ENCODE results near the gene EPHA2.
"Not testable (repeated sequence)": the region's sequence is repeated elsewhere in the genome, so short reads cannot be mapped to it uniquely, and the experiment has no call there.

The EPHA2 gene

GRCh38 chr1:16165073-16165364, 9.2 kb upstream of the EPHA2 start:
- H3K36me3 ChIP-seq (ENCODE audit: control insufficient read depth, insufficient read depth, low read length) = no peaks in the 10 kb centered on the region
- H3K27ac ChIP-seq (ENCODE audit: low read depth, low read length) = no peak overlapping the region
- H3K4me1 ChIP-seq (ENCODE audit: control insufficient read depth, insufficient read depth, low read length) = peaks cover 54% of the 10 kb centered on the region
- no peaks in the 10 kb centered on the region for H3K27me3 ChIP-seq (ENCODE audit: control insufficient read depth, insufficient read depth, low read length)
- no peaks in the 10 kb centered on the region for H3K9me3 ChIP-seq (ENCODE audit: control insufficient read depth, insufficient read depth, low read depth, low read length)
- no peak overlapping the region for H3K4me3 ChIP-seq (ENCODE audit: low read depth, low read length)
- no peak overlapping the region for H3K9ac ChIP-seq (ENCODE audit: low read length)

- H3K9me3 ChIP-seq (ENCODE audit: control insufficient read depth, insufficient read depth, low read depth, low read length) = no peaks in the 10 kb centered on the region
- peaks cover 54% of the 10 kb centered on the region for H3K4me1 ChIP-seq (ENCODE audit: control insufficient read depth, insufficient read depth, low read length)
- H3K9ac ChIP-seq (ENCODE audit: low read length) = peak overlapping the region; percentile 10
- no peak overlapping the region for H3K4me3 ChIP-seq (ENCODE audit: low read depth, low read length)
- no peaks in the 10 kb centered on the region for H3K36me3 ChIP-seq (ENCODE audit: control insufficient read depth, insufficient read depth, low read length)
- no peaks in the 10 kb centered on the region for H3K27me3 ChIP-seq (ENCODE audit: control insufficient read depth, insufficient read depth, low read length)
- no peak overlapping the region for H3K27ac ChIP-seq (ENCODE audit: low read depth, low read length)
These were observed 8.6 kb upstream of the EPHA2 start for GRCh38 chr1:16164213-16165072.

GRCh38 chr1:16163608-16164212, 7.8 kb upstream of the EPHA2 start:
- not testable (repeated sequence) for H3K4me3 ChIP-seq (ENCODE audit: low read depth, low read length); H3K9me3 ChIP-seq (ENCODE audit: control insufficient read depth, insufficient read depth, low read depth, low read length); H3K36me3 ChIP-seq (ENCODE audit: control insufficient read depth, insufficient read depth, low read length); H3K27ac ChIP-seq (ENCODE audit: low read depth, low read length); H3K27me3 ChIP-seq (ENCODE audit: control insufficient read depth, insufficient read depth, low read length)
- Histone ChIP-seq H3K4me1 (ENCODE audit: control insufficient read depth, insufficient read depth, low read length) (peaks cover 46% of the 10 kb centered on the region), H3K9ac (ENCODE audit: low read length) (peak overlapping the region; percentile 10)

- Histone ChIP-seq H3K4me3 (ENCODE audit: low read depth, low read length) (peak overlapping the region; percentile 54), H3K9ac (ENCODE audit: low read length) (peak overlapping the region; percentile 48), H3K9me3 (ENCODE audit: control insufficient read depth, insufficient read depth, low read depth, low read length) (no peaks in the 10 kb centered on the region), H3K27ac (ENCODE audit: low read depth, low read length) (peak overlapping the region; percentile 58; the same call in 1 of the 2 replicates), H3K4me1 (ENCODE audit: control insufficient read depth, insufficient read depth, low read length) (peaks cover 39% of the 10 kb centered on the region), H3K36me3 (ENCODE audit: control insufficient read depth, insufficient read depth, low read length) (no peaks in the 10 kb centered on the region), H3K27me3 (ENCODE audit: control insufficient read depth, insufficient read depth, low read length) (no peaks in the 10 kb centered on the region)
These were observed 6.4 kb upstream of the EPHA2 start for GRCh38 chr1:16162163-16162822.

GRCh38 chr1:16161717-16162116, 5.8 kb upstream of the EPHA2 start:
- peak overlapping the region; percentile 58; the same call in 1 of the 2 replicates for H3K27ac ChIP-seq (ENCODE audit: low read depth, low read length)
- peaks cover 45% of the 10 kb centered on the region for H3K4me1 ChIP-seq (ENCODE audit: control insufficient read depth, insufficient read depth, low read length)
- peaks cover under 1% of the 10 kb centered on the region; the same call in 1 of the 2 replicates for H3K27me3 ChIP-seq (ENCODE audit: control insufficient read depth, insufficient read depth, low read length)
- peak overlapping the region; percentile 54; the same call in 1 of the 2 replicates for H3K4me3 ChIP-seq (ENCODE audit: low read depth, low read length)
- no peaks in the 10 kb centered on the region for H3K36me3 ChIP-seq (ENCODE audit: control insufficient read depth, insufficient read depth, low read length)
- peak overlapping the region; percentile 45 for H3K9ac ChIP-seq (ENCODE audit: low read length)
- no peaks in the 10 kb centered on the region for H3K9me3 ChIP-seq (ENCODE audit: control insufficient read depth, insufficient read depth, low read depth, low read length)

GRCh38 chr1:16158993-16159831, 3.3 kb upstream of the EPHA2 start:
- Histone ChIP-seq H3K9ac (ENCODE audit: low read length) (no peak overlapping the region), H3K4me1 (ENCODE audit: control insufficient read depth, insufficient read depth, low read length) (peaks cover 36% of the 10 kb centered on the region), H3K9me3 (ENCODE audit: control insufficient read depth, insufficient read depth, low read depth, low read length) (no peaks in the 10 kb centered on the region), H3K36me3 (ENCODE audit: control insufficient read depth, insufficient read depth, low read length) (no peaks in the 10 kb centered on the region), H3K27ac (ENCODE audit: low read depth, low read length) (no peak overlapping the region), H3K4me3 (ENCODE audit: low read depth, low read length) (no peak overlapping the region), H3K27me3 (ENCODE audit: control insufficient read depth, insufficient read depth, low read length) (peaks cover 3% of the 10 kb centered on the region; the same call in 1 of the 2 replicates)

GRCh38 chr1:16158025-16158424, 2.2 kb upstream of the EPHA2 start:
- Histone ChIP-seq H3K27ac (ENCODE audit: low read depth, low read length) (no peak overlapping the region), H3K9me3 (ENCODE audit: control insufficient read depth, insufficient read depth, low read depth, low read length) (no peaks in the 10 kb centered on the region), H3K4me3 (ENCODE audit: low read depth, low read length) (no peak overlapping the region), H3K27me3 (ENCODE audit: control insufficient read depth, insufficient read depth, low read length) (peaks cover 3% of the 10 kb centered on the region; the same call in 1 of the 2 replicates), H3K9ac (ENCODE audit: low read length) (no peak overlapping the region), H3K4me1 (ENCODE audit: control insufficient read depth, insufficient read depth, low read length) (peaks cover 38% of the 10 kb centered on the region), H3K36me3 (ENCODE audit: control insufficient read depth, insufficient read depth, low read length) (0 out of 2 replicates have a peak, but pooled peaks cover 2% of the 10 kb centered on the region)

- H3K4me1 ChIP-seq (ENCODE audit: control insufficient read depth, insufficient read depth, low read length) = peaks cover 41% of the 10 kb centered on the region
These were observed 1.1 kb upstream of the EPHA2 start for GRCh38 chr1:16156848-16157495.

GRCh38 chr1:16153999-16154673, 1.7 kb downstream of the EPHA2 start:
- Histone ChIP-seq H3K36me3 (ENCODE audit: control insufficient read depth, insufficient read depth, low read length) (peaks cover 31% of the 10 kb centered on the region), H3K9ac (ENCODE audit: low read length) (peak overlapping the region; percentile 95), H3K27me3 (ENCODE audit: control insufficient read depth, insufficient read depth, low read length) (peaks cover 3% of the 10 kb centered on the region; the same call in 1 of the 2 replicates)

More at GRCh38 chr1:16156848-16157495, 1.1 kb upstream of the EPHA2 start:
- Histone ChIP-seq H3K9ac (ENCODE audit: low read length) (no peak overlapping the region), H3K27me3 (ENCODE audit: control insufficient read depth, insufficient read depth, low read length) (peaks cover 3% of the 10 kb centered on the region; the same call in 1 of the 2 replicates), H3K4me3 (ENCODE audit: low read depth, low read length) (peak overlapping the region; percentile 93; the same call in 1 of the 2 replicates), H3K27ac (ENCODE audit: low read depth, low read length) (no peak overlapping the region), H3K9me3 (ENCODE audit: control insufficient read depth, insufficient read depth, low read depth, low read length) (no peaks in the 10 kb centered on the region), H3K36me3 (ENCODE audit: control insufficient read depth, insufficient read depth, low read length) (peaks cover 4% of the 10 kb centered on the region; the same call in 1 of the 2 replicates)

More at GRCh38 chr1:16153999-16154673, 1.7 kb downstream of the EPHA2 start:
- peaks cover 51% of the 10 kb centered on the region for H3K4me1 ChIP-seq (ENCODE audit: control insufficient read depth, insufficient read depth, low read length)
- no peaks in the 10 kb centered on the region for H3K9me3 ChIP-seq (ENCODE audit: control insufficient read depth, insufficient read depth, low read depth, low read length)
- peak overlapping the region; percentile 93 for H3K4me3 ChIP-seq (ENCODE audit: low read depth, low read length)
- H3K27ac ChIP-seq (ENCODE audit: low read depth, low read length) = no peak overlapping the region

Measured in HUES6 (cell line).